HG02852 (cell line): ENCODE results near the gene CCDC178.
"Not testable (repeated sequence)": the region's sequence is repeated elsewhere in the genome, so short reads cannot be mapped to it uniquely, and the experiment has no call there.

ENCODE experiments used
- ATAC-seq: cut with Tn5 transposase; IDR thresholded peaks from one replicate; pipeline ENCODE4 v1.9.1; 2021; ENCODE audit warnings: mild to moderate bottlenecking, moderate library complexity; ENCODE audit not compliant: unreplicated experiment

Gene CCDC178

DNA sequence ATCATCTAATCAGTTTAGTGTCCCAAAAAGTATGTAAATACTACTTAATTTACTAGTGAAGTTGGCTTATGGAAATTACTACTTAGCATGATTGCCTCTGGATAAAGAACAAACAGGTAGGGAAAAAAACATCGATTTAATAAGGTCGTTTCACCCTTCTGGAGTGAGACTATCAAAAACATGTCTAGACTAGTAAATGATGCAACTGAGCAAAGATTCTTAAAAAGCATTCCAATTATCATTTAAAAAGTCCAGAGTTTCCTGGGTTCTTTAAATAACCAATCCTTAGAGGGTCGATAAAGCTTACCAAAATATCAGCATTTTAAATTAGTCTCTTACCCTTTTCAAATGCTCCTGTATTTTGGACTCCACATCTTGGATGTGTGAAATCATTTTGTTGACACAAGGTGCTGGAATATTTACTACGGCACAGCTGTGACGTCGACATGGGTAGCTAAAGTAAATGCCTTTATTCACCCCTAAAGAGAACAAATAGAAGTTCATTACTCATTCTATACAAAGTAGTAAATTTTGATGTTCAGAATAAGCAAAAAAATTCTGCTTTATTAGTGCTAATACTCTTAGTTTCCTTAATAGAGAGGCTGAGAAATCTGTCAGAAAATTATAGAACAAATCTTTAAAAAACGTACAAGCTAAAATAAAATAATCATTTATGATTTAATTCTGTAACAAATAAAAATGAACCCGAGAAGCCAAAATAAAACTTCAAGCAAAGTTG, 70.6 kb downstream of the CCDC178 start:
- no peak for ATAC-seq

- ATAC-seq = no peak
These were observed 83.8 kb downstream of the CCDC178 start for GRCh38 chr18:33356735-33357134.

GRCh38 chr18:33355756-33356155, 84.8 kb downstream of the CCDC178 start:
- no peak for ATAC-seq

DNA sequence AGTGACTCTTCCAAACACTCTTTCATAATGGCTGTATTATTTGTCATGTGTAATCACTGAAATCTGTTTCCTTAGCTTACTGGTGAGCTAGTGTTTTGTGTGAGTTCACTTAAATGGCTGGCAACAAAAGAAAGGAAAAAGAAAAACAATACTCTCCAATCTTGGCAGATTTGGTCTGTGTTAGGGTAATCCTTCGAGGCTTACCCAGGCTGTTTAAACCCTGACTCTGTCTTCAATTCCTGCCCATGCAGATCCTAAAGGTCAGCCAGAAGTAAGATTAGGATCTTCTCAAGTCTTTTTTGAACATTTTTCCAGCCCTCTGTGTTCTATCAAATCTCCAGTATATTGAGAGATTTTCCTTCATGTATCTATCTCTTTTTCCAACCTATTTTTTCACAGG, 85.3 kb downstream of the CCDC178 start:
- ATAC-seq = no peak

DNA sequence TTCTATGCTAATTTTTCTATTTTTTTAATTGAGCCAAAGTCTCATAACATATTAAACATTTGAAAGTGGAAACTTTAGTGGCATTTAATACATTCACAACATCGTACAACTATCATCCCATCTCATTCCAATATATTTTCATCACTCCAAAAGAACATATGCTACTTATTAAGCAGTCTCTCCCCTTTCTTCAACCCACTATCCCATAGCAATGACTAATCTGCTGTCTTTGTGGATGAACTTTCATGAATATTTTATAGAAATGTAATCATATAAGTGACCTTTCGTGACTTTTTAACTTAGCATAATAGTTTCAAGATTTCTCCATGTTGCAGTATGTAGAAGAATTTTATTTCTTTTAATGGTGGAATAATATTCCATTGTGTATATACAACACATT, 90.3 kb downstream of the CCDC178 start:
- no peak for ATAC-seq

DNA sequence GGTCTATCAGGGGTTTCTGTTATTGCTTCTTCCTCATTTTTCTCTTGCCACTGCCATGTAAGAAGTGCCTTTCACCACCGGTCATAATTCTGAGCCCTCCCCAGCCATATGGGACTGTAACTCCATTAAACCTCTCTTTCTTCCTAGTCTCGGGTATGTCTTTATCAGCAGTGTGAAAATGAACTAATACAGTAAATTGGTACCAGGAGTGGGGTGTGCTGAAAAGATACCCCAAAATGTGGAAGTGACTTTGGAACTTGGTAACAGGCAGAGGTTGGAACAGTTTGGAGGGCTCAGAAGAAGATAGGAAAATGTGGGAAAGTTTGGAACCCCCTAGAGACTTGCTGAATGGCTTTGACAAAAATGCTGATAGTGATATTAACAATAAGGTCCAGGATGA, 100.8 kb downstream of the CCDC178 start:
- ATAC-seq = not testable (repeated sequence)

GRCh38 chr18:33334781-33335180, 105.7 kb downstream of the CCDC178 start:
- no peak for ATAC-seq

GRCh38 chr18:33330711-33331110, 109.8 kb downstream of the CCDC178 start:
- ATAC-seq = no peak

- ATAC-seq = no peak
These were observed 113.5 kb downstream of the CCDC178 start for GRCh38 chr18:33326975-33327374.

DNA sequence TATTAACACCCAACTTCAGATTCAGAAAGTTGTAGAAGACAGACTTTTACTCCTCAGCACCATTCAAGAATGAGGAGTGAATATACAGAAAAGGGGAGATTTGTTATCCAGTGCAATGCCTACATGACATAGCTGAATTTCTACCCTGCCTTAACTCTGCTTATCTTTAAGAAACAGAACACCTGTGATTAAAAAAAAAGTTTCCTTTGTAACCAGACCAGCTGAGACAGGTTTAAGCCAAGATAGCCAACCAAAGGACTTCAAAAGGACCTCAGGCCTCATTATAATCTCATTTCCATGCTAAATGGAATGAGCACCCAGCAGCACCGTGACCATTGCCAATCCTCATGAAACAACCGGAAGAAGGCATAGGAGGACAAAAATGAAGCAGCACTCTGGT, 122.9 kb downstream of the CCDC178 start:
- ATAC-seq = no peak

GRCh38 chr18:33316146-33316587, 124.4 kb downstream of the CCDC178 start:
- no peak for ATAC-seq

DNA sequence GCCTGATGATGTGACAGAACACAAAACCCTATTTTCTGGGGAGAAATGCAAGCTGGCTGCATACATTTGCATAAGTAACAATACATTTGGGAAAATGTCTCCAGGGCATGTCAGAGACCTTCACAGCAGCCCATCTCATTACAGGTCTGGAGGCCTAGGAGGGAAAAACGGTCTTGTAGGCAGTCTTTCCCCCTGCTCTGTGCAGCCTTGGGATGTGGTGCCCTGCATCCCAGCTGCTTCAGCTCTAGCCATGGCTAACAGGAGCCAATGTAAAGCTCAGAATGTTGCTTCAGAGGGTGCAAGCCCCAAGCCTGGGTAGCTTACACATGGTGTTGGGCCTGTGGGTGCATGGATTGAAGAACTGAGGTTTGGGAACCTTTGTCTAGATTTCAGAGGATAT, 133.0 kb downstream of the CCDC178 start:
- no peak for ATAC-seq

GRCh38 chr18:33304277-33304676, 136.2 kb downstream of the CCDC178 start:
- ATAC-seq = no peak

DNA sequence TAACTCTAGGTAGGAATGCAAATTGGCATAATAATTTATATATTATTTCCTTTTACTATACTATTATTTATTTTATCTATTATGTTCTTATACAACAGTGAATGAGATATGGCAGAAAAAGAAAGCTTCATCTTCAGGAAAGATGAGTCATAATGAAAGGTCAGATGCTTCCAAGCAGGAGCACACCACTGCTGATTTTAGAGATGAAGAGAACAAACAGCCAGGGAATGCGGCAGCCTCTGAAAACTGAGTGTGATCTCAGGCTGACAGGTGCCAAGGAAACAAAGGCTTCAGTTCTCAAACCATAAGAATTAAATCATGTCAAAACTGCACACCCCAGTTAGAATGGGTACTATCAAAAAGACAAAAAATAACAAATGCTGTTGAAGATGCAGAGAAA, 149.0 kb downstream of the CCDC178 start:
- ATAC-seq = no peak

DNA sequence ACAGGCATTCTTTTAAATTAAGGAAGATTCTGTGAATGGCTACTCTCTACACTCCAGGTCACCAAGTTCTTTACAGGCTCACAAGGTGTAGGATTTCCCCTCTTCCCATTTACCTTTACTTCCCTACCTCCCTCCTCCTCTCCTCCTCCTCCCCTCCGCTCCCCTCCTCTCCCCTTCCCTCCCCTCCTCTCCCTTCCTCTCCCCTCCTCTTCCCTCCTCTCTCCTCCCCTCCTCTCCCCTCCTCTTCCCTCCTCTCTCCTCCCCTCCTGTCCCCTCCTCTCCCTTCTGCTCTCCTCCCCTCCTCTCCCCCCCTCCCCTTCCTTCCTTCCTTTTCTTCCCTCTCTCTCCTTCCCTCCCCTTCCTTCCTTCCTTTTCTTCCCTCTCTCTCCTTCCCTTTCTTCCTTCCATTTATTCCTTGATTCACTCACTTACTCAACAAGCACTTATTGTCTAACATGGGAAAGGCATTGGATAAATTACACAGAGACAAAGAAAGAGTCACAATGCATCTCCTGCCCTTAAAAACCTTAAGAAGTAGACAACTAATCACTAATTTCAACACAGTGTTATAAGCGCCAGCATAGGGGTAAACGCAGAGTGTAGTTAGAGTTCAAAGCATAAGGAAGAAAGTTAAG, 152.3 kb downstream of the CCDC178 start:
- ATAC-seq = no peak

DNA sequence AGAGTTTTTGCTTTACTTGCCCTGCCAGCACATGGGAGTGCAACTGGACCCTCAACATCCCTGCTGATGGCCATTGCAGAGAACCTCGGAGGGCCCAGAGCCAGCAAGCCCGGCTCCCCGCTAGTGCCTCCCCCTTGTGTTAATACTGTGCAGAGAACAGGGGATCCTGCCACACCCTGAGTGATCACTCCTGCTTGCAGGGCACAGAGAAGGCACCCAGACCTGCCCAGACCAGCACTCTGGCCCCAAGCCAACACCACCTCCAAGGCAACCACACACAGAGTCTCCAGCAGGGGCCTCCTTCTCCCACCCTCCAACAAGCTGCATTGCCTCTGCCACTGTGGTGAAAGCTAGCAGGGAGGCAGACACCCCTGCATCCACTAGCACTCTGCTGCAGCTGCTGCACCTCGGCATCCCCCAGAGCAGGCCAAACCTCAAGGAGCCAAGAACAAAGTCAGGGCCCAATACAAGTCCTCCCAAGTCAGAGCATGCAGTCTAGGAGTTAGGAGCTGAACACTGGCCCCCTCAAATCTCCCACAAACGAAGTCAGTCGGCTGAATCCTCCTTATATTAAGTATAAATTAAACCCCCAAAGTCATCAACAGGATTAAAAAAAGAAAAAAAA, 157.7 kb downstream of the CCDC178 start:
- ATAC-seq = no peak

GRCh38 chr18:33282142-33282541, 158.4 kb downstream of the CCDC178 start:
- ATAC-seq = no peak

- no peak for ATAC-seq
These were observed 163.1 kb downstream of the CCDC178 start for GRCh38 chr18:33277431-33277830.

GRCh38 chr18:33275843-33276242, 164.7 kb downstream of the CCDC178 start:
- no peak for ATAC-seq

DNA sequence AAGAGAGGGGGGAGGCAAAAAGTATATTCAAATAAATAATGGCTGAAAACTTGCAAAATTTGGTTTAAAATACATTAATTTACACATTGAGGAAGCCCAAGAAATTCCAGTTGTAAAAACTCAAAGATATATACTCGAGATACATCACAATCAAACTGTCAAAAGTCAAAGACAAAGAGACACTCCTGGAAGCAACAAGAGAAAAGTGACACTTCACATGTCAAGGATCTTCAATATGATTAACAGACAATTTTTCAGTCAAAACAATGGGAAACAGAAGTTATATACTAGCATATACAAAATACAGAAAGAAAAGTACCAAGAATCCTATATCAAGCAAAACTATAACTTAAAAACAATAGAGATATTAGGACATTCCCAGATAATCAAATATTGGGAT, 170.2 kb downstream of the CCDC178 start:
- no peak for ATAC-seq

DNA sequence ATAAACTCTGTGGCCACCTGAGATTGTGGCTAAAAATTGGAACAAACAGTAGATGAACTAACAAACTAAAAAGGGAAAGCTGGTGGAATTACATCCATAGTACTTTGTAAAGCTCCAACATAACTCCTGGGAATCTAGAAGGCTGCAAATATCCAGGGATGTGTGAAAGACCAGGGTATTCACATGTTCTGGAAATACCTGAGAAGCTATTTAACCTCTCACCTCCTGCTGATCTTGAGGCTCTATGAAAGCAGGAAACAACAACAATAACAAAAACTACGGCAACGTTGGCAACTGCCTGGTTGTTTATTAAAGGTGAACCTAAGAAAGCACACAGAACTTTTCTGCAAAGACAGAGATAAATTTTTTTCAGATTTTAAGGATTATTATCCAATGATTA, 171.3 kb downstream of the CCDC178 start:
- ATAC-seq = no peak

DNA sequence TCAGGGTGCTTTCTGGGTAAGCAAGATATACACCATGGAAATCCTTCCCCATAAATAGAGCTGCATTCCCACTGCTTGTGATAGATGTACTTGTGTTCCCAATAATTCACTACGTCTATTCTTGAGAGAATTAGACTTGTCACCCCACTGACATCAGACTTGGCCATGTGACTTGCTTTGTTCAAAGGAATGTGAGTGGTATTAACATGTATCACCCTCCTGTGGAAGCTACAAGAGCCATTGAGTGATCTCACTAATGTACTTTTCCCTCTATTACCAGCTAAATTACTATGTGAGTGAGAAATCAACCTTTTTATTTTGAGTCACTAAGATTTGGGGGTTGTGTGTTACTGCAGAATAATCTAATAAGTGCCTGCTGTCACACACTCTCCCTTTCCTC, 176.0 kb downstream of the CCDC178 start:
- no peak for ATAC-seq
